ACC112 (cell line): ENCODE measurements around the gene CAMSAP3.

Experiments
- H2AFZ ChIP-seq: fragments of 200-600 bp; sonication (generic); one replicate; pipeline ENCODE4 v1.6.0; 2017; ENCODE audit warnings: antibody characterized with exemption, low read length; ENCODE audit not compliant: unreplicated experiment
- H3K27ac ChIP-seq: fragments of 200-600 bp; sonication (generic); 2 replicates; pipeline ENCODE4 v1.5.1; 2014; ENCODE audit warnings: low read depth, mild to moderate bottlenecking, antibody characterized with exemption, low read length, moderate library complexity
- H3K27me3 ChIP-seq: fragments of 200-600 bp; sonication (generic); 2 replicates; pipeline ENCODE4 v1.6.1; 2014; ENCODE audit warnings: mild to moderate bottlenecking, antibody characterized with exemption, low read length, moderate library complexity, mixed read lengths; ENCODE audit not compliant: insufficient read depth
- H3K36me3 ChIP-seq: fragments of 200-600 bp; sonication (generic); 2 replicates; pipeline ENCODE4 v1.6.1; 2016; ENCODE audit warnings: mild to moderate bottlenecking, antibody characterized with exemption, low read length, moderate library complexity, mixed read lengths; ENCODE audit not compliant: insufficient read depth
- H3K4me1 ChIP-seq: fragments of 200-600 bp; sonication (generic); one replicate; pipeline ENCODE4 v1.6.1; 2016; ENCODE audit warnings: low read length, mixed read lengths; ENCODE audit not compliant: insufficient read depth, unreplicated experiment, control insufficient read depth
- H3K4me3 ChIP-seq: fragments of 200-600 bp; sonication (generic); 2 replicates; pipeline ENCODE4 v1.5.1; 2014; ENCODE audit warnings: mild to moderate bottlenecking, low read depth, low read length
- H3K79me2 ChIP-seq: fragments of 200-600 bp; sonication (generic); one replicate; pipeline ENCODE4 v1.6.0; 2016; ENCODE audit warnings: low read length; ENCODE audit not compliant: control insufficient read depth, unreplicated experiment, insufficient read depth

The CAMSAP3 gene, protein sequence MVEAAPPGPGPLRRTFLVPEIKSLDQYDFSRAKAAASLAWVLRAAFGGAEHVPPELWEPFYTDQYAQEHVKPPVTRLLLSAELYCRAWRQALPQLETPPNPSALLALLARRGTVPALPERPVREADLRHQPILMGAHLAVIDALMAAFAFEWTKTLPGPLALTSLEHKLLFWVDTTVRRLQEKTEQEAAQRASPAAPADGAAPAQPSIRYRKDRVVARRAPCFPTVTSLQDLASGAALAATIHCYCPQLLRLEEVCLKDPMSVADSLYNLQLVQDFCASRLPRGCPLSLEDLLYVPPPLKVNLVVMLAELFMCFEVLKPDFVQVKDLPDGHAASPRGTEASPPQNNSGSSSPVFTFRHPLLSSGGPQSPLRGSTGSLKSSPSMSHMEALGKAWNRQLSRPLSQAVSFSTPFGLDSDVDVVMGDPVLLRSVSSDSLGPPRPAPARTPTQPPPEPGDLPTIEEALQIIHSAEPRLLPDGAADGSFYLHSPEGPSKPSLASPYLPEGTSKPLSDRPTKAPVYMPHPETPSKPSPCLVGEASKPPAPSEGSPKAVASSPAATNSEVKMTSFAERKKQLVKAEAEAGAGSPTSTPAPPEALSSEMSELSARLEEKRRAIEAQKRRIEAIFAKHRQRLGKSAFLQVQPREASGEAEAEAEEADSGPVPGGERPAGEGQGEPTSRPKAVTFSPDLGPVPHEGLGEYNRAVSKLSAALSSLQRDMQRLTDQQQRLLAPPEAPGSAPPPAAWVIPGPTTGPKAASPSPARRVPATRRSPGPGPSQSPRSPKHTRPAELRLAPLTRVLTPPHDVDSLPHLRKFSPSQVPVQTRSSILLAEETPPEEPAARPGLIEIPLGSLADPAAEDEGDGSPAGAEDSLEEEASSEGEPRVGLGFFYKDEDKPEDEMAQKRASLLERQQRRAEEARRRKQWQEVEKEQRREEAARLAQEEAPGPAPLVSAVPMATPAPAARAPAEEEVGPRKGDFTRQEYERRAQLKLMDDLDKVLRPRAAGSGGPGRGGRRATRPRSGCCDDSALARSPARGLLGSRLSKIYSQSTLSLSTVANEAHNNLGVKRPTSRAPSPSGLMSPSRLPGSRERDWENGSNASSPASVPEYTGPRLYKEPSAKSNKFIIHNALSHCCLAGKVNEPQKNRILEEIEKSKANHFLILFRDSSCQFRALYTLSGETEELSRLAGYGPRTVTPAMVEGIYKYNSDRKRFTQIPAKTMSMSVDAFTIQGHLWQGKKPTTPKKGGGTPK

DNA sequence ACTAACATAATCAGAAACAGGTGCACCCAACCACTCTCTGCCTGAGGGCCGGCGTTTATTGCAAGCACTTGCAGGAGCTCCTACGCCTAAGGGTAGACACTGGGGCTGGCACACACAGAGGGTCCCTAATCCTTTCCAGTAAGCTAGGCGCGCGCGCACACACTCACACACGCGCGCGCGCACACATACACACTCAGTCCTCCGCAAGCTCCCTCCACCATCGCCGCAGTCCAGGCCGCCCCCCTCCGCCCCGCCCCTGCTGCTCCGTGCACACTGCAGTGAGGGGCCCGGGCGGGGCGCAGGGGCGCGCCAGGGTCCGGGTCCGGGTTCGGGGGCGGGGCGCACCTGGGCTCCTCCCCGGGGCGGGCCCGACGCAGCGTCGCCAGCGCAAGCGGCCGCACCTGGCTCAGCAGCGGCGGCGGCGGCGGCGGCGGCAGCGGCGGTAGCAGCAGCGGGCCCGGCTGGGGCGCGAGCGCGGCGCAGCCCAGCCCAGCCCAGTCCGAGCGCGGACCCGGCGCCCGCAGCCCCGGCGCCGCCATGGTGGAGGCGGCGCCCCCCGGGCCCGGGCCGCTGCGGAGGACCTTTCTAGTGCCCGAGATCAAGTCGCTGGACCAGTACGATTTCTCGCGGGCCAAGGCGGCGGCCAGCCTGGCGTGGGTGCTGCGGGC lies at the start of gene CAMSAP3:
Gene CAMSAP3 (plus strand): TSS at position 398 of the 668 bp plus-strand sequence. CDS start 140 bp downstream, at position 538.
- H3K4me3 ChIP-seq, result peak within 1 kb of the TSS; percentile 53; the same call in 1 of the 2 replicates
- H3K79me2 ChIP-seq, result no peaks in the 10 kb centered on the region
- H2AFZ ChIP-seq, result no peak within 1 kb of the TSS
- H3K36me3 ChIP-seq, result no peaks in the 10 kb centered on the region
- H3K27ac ChIP-seq, result no peak within 1 kb of the TSS
- no peaks in the 10 kb centered on the region for H3K4me1 ChIP-seq
- H3K27me3 ChIP-seq, result peaks cover 35% of the 10 kb centered on the region

DNA sequence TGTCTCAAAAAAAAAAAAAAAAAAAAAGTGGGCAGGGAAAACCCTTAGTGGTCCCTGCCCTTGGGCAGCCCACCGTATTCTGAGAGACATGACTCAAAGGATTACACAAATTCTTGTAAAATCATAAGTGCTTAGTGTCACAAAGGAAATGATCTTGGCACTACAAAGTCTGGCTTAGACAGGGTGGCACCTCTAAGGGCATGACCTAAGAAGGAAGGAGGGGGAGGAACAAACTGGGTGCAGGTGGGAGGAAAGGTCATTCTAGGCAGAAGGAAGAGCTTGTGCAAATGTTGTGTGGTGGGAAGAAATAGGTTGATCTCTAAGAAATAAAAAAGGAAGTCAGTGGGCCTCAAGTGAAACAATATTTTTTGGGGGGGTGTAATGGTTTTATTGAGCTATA lies 49.8 kb upstream of the CAMSAP3 start:
- H3K79me2 ChIP-seq, result no peaks in the 10 kb centered on the region
- H3K27me3 ChIP-seq, result no peaks in the 10 kb centered on the region
- no peaks in the 10 kb centered on the region for H3K36me3 ChIP-seq
- H3K4me3 ChIP-seq, result no peak overlapping the region
- H2AFZ ChIP-seq, result no peak overlapping the region
- H3K27ac ChIP-seq, result no peak overlapping the region
- no peaks in the 10 kb centered on the region for H3K4me1 ChIP-seq

DNA sequence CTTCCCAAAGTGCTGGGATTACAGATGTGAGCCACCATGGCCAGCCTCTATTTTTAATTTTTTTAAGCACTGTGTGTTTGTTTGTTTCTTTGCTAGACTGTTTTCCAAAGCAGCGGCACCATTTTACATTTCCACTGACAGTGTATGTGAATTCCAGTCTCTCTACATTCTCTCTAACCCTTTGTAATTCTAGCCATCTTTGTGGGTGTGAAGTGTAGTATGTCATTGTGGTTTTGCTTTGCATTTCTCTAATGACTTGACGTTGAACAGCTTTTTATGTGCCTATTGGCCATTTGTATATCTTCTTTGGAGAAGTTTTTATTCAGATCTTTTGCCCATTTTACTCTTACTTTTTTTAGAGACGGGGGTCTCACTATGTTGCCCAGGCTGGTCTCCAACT lies 48.5 kb upstream of the CAMSAP3 start:
- Histone ChIP-seq H3K36me3 (peaks cover 4% of the 10 kb centered on the region; the same call in 1 of the 2 replicates), H3K4me3 (no peak overlapping the region), H3K4me1 (no peaks in the 10 kb centered on the region), H3K27ac (no peak overlapping the region), H3K79me2 (no peaks in the 10 kb centered on the region), H3K27me3 (no peaks in the 10 kb centered on the region), H2AFZ (no peak overlapping the region)

DNA sequence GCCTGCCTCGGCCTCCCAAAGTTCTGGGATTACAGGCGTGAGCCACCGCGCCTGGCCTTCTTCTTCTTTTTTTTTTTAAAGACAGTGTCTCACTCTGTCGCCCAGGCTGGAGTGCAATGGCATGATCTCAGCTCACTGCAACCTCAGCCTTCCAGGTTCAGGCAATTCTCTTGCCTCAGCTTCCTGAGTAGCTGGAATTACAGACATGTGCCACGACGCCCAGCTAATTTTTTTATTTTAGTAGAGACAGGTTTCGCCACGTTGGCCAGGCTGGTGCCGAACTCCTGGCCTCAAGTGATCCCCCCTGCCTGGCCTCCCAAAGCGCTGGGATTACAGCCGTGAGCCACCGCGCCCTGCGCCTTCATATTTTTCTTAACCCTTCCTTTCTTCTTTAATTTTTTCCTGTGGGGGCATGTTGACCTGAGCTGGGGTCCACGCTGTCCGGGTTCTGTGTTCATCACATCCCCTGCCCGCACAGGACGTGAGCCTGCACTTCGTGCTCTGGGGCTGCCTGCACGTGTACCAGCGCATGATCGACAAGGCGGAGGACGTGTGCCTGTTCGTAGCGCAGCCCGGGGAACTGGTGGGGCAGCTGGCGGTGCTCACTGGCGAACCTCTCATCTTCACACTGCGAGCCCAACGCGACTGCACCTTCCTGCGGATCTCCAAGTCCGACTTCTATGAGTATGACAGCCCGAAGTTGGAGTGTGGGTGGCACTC lies 46.1 kb upstream of the CAMSAP3 start:
- no peak overlapping the region for H2AFZ ChIP-seq
- no peak overlapping the region for H3K4me3 ChIP-seq
- H3K27me3 ChIP-seq, result no peaks in the 10 kb centered on the region
- peaks cover 4% of the 10 kb centered on the region; the same call in 1 of the 2 replicates for H3K36me3 ChIP-seq
- no peaks in the 10 kb centered on the region for H3K79me2 ChIP-seq
- H3K27ac ChIP-seq, result no peak overlapping the region
- H3K4me1 ChIP-seq, result no peaks in the 10 kb centered on the region

DNA sequence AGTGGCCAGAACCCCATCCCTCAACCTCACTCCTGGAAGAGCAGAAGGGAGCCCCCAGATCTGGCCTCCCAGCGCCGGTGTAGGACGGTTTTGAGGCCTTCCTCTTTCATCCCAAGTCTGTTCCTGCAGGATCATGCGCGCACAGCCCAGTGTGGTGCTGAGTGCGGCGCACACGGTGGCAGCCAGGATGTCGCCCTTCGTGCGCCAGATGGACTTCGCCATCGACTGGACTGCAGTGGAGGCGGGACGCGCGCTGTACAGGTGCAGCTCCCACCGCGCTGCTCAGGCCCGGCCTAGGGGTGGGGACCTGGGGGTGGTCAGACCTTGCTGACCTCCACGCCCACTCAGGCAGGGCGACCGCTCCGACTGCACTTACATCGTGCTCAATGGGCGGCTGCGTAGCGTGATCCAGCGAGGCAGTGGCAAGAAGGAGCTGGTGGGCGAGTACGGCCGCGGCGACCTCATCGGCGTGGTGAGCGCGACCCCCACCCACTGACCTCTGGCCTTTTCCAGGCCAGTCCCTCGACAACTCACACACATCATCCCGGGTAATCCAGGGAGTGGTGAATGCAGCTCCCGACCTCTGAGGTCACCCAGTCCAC lies 45.4 kb upstream of the CAMSAP3 start:
- H3K27ac ChIP-seq, result no peak overlapping the region
- H3K36me3 ChIP-seq, result peaks cover 4% of the 10 kb centered on the region; the same call in 1 of the 2 replicates
- H2AFZ ChIP-seq, result no peak overlapping the region
- no peaks in the 10 kb centered on the region for H3K27me3 ChIP-seq
- H3K4me1 ChIP-seq, result no peaks in the 10 kb centered on the region
- H3K4me3 ChIP-seq, result no peak overlapping the region
- H3K79me2 ChIP-seq, result no peaks in the 10 kb centered on the region

DNA sequence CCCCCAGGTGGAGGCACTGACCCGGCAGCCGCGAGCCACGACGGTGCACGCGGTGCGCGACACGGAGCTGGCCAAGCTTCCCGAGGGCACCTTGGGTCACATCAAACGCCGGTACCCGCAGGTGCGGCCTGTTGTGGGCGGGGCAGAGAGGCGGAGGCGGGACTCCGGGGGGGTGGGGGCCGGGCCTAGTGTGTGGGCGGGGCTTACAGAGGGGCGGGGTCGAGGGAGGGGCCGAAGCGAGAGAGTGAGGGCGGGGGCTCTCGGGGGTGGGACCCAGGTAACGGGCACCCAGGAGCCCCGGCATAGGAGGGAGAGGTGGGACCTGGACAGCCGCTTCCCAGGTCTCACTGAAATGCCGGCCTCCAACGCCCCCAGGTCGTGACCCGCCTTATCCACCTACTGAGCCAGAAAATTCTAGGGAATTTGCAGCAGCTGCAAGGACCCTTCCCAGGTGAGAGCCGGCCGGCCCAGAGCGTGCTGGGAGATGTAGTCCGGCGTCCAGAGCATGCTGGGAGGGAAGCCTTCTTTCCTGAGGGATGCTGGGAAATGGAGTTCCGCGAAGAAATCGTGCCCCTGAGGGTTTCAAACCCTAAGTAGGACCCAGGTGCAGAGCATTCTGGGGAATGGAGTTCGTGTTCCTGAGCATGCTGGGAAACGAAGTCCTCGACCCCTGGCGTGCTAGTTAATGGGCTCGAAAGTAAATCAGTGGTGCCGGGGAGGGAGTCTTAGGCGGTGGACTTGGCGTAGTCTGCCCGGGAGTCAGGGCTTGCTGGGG lies 44.5 kb upstream of the CAMSAP3 start:
- Histone ChIP-seq H3K4me3 (no peak overlapping the region), H3K27ac (no peak overlapping the region)

DNA sequence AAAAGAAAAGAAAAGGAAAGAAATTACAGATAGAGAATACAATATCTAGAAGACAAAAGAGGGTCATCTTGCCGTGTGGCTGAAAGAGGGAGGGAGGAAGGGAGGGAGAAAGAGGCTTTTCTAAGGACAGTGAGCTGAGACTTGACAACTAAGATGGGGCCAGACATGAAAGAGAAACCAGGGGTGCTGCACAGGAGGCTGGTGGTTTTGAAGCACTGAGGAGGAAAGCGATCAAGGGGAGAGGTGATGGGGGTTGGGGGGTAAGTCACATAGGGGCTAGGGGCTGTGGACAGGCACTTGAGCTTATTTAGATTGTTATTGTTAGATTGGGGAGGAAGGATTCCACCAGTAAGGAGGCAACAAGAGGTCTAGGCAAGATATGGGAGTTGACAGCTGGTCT lies 42.9 kb upstream of the CAMSAP3 start:
- Histone ChIP-seq H3K36me3 (peaks cover 4% of the 10 kb centered on the region; the same call in 1 of the 2 replicates), H3K4me1 (no peaks in the 10 kb centered on the region), H3K79me2 (no peaks in the 10 kb centered on the region), H3K27me3 (no peaks in the 10 kb centered on the region), H3K27ac (no peak overlapping the region), H2AFZ (no peak overlapping the region), H3K4me3 (no peak overlapping the region)

More for the DNA sequence above, 44.5 kb upstream of the CAMSAP3 start:
- no peak overlapping the region for H2AFZ ChIP-seq
- no peaks in the 10 kb centered on the region for H3K79me2 ChIP-seq
- H3K4me1 ChIP-seq, result no peaks in the 10 kb centered on the region
- H3K36me3 ChIP-seq, result peaks cover 4% of the 10 kb centered on the region; the same call in 1 of the 2 replicates
- no peaks in the 10 kb centered on the region for H3K27me3 ChIP-seq

DNA sequence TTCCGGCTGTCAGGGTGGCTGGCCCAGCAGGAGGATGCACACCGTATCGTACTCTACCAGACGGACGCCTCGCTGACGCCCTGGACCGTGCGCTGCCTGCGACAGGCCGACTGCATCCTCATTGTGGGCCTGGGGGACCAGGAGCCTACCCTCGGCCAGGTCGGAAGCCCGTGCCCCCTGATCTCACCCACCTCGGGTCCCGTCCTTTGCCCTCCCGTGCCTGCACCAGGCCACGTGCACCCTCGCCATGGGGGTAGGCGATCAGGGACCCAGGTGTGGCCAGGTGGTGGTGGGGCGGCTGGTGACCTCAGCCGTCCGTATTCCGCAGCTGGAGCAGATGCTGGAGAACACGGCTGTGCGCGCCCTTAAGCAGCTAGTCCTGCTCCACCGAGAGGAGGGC lies 41.1 kb upstream of the CAMSAP3 start:
- Histone ChIP-seq H2AFZ (no peak overlapping the region), H3K36me3 (peaks cover 4% of the 10 kb centered on the region; the same call in 1 of the 2 replicates), H3K27me3 (no peaks in the 10 kb centered on the region), H3K4me3 (no peak overlapping the region), H3K27ac (no peak overlapping the region), H3K4me1 (no peaks in the 10 kb centered on the region), H3K79me2 (no peaks in the 10 kb centered on the region)
